PFSK-1 (cell line): Measurements from ENCODE around the gene ARHGEF26.

Source experiments
- FOXP2 ChIP-seq: optimal IDR thresholded peaks from 2 replicates; pipeline ENCODE3; 2011; ENCODE audit warnings: borderline replicate concordance, control low read depth, inconsistent platforms; ENCODE audit not compliant: insufficient read depth; ENCODE audit errors: extremely low read length, extremely low read depth
- POLR2AphosphoS5 ChIP-seq: IDR thresholded peaks from 2 replicates; pipeline ENCODE4 v1.6.1; 2012; ENCODE audit warnings: low read depth, mild to moderate bottlenecking, control low read depth, low read length, moderate library complexity
- SIN3A ChIP-seq: IDR thresholded peaks from 2 replicates; pipeline ENCODE4 v1.6.1; 2012; ENCODE audit warnings: mild to moderate bottlenecking, low read length, moderate library complexity, borderline replicate concordance; ENCODE audit not compliant: insufficient read depth
- TAF1 ChIP-seq: IDR thresholded peaks from 2 replicates; pipeline ENCODE4 v1.6.1; 2012; ENCODE audit warnings: low read length, control low read depth, borderline replicate concordance; ENCODE audit not compliant: insufficient read depth
- TF ChIP-seq, protein P1 (sequence below), 2 experiments: IDR thresholded peaks; 2 replicates each; pipeline versions ENCODE4 v1.6.1 to v1.8.0; 2011 to 2012; ENCODE audit warnings: low read depth in 2 of 2, low read length in 2 of 2, control low read depth in 1 of 2, inconsistent platforms in 1 of 2, mild to moderate bottlenecking in 1 of 2, moderate library complexity in 1 of 2; ENCODE audit not compliant: insufficient read depth in 1 of 2

Gene ARHGEF26

DNA sequence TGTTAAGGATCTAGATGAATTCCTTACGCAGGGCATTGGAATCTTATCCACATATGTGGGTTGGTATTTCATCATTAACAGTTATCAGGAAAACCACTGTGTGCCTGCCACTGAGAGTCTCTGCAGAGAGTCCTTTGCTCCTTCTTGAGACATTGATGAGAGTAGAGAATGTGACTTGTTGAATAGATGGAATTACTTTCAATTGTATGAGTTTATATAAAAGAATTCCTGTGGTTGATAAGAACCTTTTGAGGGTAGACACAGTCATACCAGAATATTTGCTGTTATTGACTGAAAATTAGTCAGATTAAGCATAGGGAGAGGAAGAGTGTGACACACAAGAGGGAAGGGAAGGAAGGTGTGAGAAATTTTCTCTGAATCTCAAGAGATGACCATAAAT is 30.8 kb downstream of the ARHGEF26 start:
- TF ChIP-seq TAF1 (no peak), POLR2AphosphoS5 (no peak), SIN3A (no peak), FOXP2 (no peak)
- TF ChIP-seq, protein P1, sequence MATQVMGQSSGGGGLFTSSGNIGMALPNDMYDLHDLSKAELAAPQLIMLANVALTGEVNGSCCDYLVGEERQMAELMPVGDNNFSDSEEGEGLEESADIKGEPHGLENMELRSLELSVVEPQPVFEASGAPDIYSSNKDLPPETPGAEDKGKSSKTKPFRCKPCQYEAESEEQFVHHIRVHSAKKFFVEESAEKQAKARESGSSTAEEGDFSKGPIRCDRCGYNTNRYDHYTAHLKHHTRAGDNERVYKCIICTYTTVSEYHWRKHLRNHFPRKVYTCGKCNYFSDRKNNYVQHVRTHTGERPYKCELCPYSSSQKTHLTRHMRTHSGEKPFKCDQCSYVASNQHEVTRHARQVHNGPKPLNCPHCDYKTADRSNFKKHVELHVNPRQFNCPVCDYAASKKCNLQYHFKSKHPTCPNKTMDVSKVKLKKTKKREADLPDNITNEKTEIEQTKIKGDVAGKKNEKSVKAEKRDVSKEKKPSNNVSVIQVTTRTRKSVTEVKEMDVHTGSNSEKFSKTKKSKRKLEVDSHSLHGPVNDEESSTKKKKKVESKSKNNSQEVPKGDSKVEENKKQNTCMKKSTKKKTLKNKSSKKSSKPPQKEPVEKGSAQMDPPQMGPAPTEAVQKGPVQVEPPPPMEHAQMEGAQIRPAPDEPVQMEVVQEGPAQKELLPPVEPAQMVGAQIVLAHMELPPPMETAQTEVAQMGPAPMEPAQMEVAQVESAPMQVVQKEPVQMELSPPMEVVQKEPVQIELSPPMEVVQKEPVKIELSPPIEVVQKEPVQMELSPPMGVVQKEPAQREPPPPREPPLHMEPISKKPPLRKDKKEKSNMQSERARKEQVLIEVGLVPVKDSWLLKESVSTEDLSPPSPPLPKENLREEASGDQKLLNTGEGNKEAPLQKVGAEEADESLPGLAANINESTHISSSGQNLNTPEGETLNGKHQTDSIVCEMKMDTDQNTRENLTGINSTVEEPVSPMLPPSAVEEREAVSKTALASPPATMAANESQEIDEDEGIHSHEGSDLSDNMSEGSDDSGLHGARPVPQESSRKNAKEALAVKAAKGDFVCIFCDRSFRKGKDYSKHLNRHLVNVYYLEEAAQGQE (IDR thresholded peaks at IDR 0.05; ENCODE audit: insufficient read depth in 1 of 2, low read depth in 2 of 2, low read length in 2 of 2): no peak

DNA sequence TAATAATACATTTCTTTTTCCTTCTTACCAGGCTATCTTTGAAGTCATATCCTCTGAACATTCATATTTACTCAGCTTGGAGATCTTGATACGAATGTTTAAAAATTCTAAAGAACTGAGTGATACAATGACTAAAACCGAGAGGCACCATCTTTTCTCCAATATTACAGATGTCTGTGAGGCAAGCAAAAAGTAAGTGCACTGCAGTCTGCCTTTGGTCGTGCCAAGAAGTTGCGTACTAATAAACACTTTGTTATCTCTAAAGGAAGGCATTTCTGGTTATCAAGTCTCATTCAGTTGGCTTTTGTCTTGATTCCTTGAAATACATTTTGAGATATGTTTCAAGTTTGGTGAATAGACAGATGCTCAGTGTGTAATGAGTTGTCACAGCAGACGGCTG is 31.6 kb downstream of the ARHGEF26 start:
- TF ChIP-seq SIN3A (no peak), FOXP2 (no peak), TAF1 (no peak), POLR2AphosphoS5 (no peak)
- TF ChIP-seq, protein P1 (IDR thresholded peaks at IDR 0.05; ENCODE audit: insufficient read depth in 1 of 2, low read depth in 2 of 2, low read length in 2 of 2): no peak

DNA sequence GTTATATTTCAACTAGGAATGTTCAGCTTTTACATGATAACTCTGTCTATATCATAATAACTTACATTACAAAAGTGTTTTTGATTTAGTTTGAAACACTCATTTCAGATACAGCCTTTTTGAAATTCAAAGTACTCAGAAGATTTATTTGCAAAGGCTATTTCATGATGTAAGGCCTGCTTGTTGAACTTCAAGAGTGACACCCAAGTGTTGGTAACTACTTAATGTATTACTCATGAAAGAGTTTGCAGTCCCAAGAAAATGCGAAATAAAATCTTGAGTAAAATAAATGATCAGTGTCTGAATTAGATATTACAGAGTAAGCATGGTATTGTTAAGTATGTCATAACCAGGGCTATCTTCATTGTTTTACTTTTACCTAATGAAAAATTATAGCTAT is 35.3 kb downstream of the ARHGEF26 start:
- TF ChIP-seq TAF1 (no peak), POLR2AphosphoS5 (no peak), SIN3A (no peak), FOXP2 (no peak)
- TF ChIP-seq, protein P1 (IDR thresholded peaks at IDR 0.05; ENCODE audit: insufficient read depth in 1 of 2, low read depth in 2 of 2, low read length in 2 of 2): no peak

DNA sequence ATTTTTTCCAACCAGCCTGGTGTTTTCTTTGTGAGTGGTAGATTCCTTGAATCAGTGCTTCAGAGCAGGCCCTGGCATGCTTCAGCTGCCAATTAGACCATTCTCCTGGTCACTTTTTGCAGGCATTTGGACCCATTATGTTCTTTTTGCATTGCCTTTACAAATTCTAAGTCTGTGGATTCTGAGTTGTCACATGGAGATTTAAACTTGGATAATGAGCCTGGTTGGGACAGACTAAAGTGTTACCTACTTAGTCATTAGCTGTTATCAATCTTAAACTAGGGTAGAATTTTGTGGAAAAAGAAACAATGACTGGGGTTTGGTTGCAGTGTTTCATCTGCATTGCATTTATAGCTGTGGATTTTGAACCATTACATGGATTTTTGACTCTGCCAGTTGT is 40.6 kb downstream of the ARHGEF26 start:
- TF ChIP-seq POLR2AphosphoS5: no peak
- TF ChIP-seq SIN3A: no peak
- TF ChIP-seq, protein P1 (IDR thresholded peaks at IDR 0.05; ENCODE audit: insufficient read depth in 1 of 2, low read depth in 2 of 2, low read length in 2 of 2): no peak
- TF ChIP-seq TAF1: no peak

DNA sequence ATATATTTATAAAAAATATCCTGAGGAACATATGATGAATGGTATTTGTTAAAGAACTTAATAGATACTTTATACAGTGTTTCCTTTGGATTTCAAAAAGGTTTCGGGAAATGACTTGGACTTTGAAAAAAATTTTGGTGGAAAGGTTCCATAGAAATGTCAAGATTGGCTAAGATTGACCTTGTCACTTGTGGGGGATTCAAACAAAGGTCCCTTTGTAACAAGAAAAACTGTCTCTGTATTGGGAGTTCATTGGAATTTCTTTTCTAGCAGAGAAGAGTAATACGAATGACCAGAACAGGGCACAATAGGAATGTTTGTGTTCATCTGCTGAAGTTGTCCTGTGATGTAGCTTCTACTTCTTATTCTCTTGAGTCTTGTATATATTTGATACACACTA is 43.2 kb downstream of the ARHGEF26 start:
- TF ChIP-seq TAF1: no peak
- no peak for TF ChIP-seq FOXP2
- no peak for TF ChIP-seq POLR2AphosphoS5
- TF ChIP-seq, protein P1 (IDR thresholded peaks at IDR 0.05; ENCODE audit: insufficient read depth in 1 of 2, low read depth in 2 of 2, low read length in 2 of 2): no peak
